Stimulated activated CD4-positive, alpha-beta T cell treated with anti-CD3 and anti-CD28 coated beads, Interleukin-12 subunit alpha, Interleukin-12 subunit beta, amount 100 ng/mL, for 24 hours (primary cell): ENCODE data around the gene AGPAT1.
"Not testable (repeated sequence)": the region's sequence is repeated elsewhere in the genome, so short reads cannot be mapped to it uniquely, and the experiment has no call there.

Experiments
- DNase-seq, 2 experiments: peaks; one replicate each; pipeline ENCODE4 v3.0.0-alpha.2; 2020; ENCODE audit warnings: low read depth in 2 of 2

AGPAT1 gene

DNA sequence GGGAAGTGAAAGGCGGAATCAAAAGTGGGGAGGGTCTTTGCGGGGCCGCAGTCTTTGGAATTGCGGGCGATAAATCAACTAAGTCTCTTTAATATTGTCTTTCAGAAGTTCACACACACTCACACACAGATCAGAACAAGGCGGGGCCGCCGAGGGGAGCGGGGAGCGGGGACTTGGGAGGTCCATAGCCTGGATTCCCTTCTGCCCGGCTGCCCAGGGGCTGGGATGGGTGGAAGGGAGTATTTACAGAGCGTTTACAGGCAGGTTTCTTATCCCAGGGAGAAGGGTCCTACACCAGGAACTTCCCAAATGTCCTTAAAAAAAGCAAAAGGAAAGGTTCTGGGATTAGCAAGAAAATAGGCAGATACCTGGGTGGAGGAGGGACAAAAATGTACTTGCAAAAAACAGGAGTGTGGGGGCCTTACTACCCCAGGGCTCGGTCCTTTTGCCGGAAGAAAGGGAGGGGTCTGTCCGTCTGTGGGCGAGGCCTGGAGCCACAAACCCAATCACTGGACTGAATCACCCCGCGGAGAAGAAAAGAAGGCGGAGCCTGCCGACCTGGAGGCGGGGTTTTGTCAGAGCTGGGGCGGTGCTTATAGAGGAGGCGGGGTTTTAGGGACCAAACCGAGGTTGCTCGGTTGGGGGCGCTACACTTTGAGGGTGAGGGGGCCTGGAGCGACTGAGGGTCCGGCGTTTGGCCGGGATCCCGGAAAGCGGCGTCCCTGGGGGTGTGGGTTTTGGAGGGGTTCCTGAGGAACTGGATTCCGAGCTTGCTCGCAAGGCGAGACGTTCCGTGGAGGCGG lies 27.4 kb downstream of the AGPAT1 start:
- peak; percentile 48 to 70 for DNase-seq

DNA sequence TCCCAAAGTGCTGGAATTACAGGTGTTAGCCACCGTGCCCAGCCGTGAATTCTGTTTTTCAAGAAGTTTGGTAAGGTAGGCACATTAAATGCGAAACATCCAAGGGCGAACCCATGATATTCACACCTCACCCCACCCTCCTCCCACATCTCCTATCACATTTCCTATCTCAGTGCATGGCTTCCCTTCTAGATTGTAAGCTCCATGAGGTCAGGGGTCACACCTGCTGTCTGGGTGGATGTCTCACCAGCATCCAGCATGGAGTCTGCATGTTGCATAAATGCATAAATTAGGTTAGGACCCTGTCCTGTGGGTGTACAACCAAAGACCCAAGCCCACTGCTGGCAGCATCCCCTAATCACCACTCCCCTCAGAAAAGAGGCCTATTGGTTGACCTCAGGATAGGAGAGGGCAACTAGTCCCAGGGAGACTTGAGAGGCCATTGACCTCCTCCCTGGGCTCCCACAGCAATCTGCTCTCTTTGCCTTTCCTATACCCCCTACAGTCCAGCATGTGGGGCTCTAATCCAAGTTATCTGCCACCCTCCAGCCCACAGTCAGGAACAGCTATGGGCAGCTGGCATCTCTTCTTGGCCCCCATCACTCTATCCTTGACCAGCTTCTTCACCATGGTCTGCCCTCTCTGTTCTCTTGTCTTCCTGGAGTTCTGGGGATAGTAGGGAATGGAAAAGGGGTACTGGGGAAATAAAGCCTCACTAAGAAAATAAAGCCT lies 28.3 kb downstream of the AGPAT1 start:
- no peak for DNase-seq

DNA sequence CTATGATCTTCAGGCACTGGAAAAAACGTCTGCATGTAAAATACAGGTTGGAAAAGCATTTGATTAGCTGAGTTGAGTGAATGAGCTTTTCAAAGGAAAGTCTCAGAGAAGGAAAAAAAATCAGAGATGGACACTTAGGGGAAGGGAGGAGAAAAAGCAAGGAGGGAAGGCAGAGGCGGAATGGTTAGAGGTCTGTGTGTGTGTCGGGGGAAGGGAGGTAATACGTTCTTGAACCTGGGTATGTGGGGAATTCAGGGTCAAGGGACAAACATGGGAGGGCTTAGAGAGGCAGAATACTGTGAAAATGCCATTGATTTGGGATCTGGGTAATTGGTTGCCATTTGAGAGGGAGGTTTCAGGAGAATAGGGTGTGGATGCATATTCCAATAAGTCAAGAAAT lies 29.2 kb downstream of the AGPAT1 start:
- no peak for DNase-seq

DNA sequence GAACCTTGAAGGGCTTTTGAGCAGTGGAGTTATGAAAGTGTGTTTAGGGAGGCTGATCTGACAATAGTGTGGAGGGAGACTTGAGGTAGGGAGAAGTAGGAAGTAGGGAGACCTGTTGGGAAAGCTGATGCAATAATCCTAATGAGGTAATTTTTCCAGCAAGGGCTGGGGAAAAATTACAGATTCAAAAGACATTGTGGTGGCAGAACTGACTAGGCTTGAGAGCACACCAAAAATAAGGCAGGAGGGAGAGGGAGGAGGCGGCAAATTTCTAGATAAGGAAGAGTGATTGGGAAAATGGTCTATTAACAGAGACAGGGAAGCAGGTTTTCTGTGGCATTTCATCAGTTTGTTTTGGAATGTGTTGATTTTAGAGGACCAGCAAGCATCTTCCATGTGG lies 29.6 kb downstream of the AGPAT1 start:
- DNase-seq = no peak

DNA sequence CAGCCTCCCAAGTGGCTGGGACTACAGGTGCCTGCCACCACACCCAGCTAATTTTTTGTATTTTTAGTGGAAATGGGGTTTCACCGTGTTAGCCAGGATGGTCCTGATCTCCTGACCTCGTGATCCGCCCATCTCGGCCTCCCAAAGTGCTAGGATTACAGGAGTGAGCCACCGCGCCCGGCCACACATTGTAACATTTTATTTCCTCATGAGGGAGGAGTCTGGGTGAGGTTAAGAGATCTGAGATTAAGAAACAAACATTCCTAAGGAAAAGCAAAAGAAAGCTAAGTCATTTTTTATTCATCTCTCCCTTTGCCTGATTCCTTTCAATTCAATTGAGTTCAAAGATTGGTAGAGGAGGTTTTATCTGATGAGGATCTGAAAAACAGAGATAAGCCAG lies 31.6 kb downstream of the AGPAT1 start:
- not testable (repeated sequence) for DNase-seq

DNA sequence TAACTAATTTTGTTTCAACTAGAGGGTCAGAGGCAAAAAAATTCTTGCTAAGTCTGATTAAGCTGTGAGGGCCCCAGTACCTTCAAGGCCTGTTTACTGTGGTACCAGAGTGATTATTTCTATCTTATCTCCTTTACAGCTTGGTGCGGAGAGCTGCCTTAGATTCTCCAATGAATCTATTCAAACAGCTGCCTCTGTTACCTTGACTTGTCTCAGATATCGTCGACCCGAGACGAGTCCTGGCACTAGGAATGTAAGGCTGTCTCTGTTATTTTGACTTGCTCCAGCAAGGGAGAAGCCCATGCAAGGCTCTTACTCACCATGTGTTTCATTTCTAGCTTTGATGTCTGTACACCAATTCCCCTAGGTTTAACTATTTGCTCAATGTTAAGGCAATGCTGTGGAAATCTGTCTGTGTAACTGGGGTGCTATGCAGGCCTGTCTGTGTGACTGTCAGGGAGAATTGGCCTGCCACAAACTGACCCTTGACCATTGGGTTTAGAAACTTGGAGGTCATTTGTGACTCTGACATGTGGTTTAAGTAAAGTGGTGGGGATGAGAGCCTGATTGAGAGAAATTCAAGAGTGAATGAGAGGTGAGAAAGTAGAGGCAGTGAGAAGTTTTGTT lies 35.4 kb downstream of the AGPAT1 start:
- no peak for DNase-seq

DNA sequence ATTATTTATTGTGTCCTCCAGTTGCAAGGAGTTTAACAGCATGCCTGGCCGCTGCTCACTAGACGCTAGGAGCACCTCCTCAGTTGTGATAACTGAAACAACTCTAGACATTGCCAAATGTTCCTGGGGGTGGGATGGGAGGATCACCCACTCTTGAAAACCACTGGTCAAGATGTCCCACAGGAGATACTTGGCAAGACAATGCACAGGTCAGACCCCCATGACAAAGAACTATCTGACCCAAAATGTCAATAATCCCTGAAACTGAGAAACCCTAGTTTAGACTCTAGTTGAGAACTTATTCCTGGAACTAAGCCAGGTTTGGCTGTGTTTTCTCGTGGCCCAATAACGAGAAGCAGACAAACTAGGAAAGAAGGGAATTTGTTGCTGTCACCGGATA lies 36.3 kb downstream of the AGPAT1 start:
- DNase-seq = no peak

DNA sequence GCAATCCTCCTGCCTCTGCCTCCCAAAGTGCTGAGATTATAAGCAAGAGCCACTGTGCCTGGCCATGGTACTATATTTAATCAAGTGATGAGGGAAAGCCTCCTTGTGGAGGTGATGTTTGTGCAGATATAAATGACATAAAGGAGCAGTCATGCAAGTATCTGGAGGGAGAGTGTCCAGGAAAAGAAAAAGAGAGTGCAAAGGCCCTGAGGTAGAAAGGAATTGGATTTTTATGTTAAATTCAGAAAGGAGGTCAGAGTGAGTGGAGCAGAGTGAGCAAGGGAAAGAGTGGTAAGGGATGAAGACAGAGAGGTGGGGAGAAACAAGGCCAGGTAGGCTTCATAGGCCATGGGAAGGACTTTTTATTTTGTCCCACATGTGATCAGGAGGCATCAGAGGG lies 38.4 kb downstream of the AGPAT1 start:
- no peak for DNase-seq

DNA sequence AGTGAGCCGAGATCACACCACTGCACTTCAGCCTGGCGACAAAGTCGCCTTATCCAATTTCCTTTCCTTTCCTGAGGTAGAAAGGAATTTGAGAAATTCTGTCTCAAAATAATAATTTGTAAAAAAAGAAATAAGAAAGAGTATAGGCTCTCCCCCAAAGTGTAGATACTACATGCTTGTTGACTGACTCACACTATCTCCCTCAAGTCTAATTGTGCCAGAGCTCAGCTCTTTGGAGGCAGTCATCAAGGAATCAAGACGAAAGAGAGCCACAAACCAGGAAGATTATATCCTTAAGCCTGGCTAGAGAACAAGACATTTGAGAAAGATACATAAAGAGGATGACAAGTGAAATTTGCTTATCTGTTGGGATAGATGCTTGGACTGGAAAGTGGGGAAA lies 42.1 kb downstream of the AGPAT1 start:
- no peak for DNase-seq

DNA sequence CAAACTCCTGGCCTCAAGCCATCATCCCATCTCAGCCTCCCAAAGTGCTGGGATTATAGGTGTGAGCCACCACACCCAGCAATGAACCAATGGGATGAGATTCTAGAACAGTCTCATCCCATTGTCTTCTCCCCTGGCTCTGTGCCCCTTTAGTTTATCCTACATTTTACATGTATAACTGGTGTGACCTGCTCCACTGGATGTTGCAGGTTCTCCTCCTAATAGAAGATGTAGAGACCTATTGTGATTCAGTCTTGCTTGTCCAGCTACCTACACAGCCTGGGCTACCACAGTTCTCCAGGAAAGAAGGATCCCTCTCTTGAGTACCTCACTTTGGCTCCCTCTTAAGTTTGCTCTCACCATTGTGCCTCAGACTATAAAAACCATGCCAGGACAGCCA lies 43.8 kb downstream of the AGPAT1 start:
- no peak for DNase-seq

DNA sequence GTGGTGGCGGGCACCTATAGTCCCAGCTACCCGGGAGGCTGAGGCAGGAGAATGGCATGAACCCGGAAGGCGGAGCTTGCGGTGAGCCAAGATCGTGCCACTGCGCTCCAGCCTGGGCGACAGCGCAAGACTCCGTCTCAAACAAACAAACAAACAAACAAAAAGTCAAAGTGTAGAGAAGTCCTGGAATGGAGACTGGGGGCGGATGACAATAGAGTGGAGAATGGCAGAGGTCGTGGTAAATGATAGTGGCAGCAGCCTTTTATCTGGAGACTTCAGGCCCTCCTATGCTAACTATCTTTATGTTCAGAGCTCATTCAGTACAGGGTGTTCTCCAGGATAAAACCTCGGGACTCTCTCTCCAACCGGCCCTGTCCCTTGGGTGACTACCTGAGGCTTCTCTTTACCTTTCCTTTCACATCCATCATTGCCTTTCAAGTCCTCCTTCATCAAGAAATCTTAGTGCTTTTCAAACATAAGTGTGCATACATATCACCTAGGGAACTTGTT lies 44.4 kb downstream of the AGPAT1 start:
- no peak for DNase-seq

DNA sequence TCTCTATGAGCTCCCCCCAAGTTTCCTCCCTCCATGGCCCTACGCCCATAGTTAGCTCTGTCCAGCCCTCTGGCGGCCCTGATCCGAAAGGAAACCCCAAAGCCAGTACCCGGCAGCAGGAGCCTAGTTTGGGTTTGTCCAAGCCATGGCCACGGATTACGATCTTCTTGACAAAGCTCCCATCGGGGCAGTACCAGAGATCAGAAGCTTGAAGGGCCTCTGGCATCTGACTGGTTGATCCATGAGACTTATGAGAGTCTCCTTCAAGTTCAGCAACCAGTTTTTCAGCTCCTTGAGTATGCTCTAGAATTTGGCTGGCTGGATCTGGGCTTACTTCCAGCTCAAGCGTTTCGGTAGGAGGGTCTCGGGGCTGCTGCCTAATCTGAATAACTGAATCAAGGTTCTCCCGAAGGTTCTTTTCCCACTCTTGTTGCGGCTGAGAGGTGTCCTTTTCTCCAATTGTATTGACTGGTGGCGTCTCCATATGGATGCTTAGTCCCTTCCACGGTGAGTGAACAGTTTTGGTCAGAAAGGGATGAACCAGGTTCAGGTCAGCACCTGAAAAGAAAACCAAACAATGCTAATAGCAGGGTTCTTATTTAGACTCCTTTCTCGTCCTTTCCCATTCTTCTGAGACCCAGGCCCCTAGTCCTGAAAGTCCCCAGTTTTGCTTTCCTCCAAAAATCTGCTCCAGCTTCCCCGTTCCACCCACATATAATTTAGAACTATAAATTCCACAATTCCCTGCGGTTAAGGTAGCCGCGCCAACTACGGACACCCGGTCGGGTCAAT lies 46.4 kb downstream of the AGPAT1 start:
- no peak for DNase-seq

DNA sequence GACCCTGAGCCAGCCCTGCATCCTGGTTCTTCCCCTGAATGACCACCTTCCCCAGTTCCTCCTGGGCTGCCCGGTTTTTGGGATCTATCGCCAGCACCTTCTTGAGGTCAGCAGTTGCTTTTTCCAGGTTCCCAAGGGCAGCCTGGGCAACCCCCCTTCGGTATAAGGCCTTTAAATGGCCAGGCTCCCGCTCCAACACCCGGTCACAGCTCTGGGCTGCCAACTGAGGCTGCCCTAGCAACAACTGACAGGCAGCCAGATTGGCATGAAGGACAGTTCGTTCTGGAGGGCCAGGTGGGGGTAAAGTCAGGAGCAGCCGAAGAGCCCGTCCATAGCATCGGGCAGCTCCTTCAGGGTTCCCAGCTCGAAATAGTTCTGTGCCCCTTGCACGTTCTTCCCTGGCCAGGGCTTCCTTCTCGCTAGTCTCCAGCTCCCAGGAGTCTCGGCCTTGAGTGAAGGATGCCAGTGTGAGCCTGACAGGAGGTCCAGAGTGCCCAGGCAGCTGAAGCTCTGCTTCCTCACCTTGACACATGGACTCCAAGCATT lies 47.1 kb downstream of the AGPAT1 start:
- no peak for DNase-seq

DNA sequence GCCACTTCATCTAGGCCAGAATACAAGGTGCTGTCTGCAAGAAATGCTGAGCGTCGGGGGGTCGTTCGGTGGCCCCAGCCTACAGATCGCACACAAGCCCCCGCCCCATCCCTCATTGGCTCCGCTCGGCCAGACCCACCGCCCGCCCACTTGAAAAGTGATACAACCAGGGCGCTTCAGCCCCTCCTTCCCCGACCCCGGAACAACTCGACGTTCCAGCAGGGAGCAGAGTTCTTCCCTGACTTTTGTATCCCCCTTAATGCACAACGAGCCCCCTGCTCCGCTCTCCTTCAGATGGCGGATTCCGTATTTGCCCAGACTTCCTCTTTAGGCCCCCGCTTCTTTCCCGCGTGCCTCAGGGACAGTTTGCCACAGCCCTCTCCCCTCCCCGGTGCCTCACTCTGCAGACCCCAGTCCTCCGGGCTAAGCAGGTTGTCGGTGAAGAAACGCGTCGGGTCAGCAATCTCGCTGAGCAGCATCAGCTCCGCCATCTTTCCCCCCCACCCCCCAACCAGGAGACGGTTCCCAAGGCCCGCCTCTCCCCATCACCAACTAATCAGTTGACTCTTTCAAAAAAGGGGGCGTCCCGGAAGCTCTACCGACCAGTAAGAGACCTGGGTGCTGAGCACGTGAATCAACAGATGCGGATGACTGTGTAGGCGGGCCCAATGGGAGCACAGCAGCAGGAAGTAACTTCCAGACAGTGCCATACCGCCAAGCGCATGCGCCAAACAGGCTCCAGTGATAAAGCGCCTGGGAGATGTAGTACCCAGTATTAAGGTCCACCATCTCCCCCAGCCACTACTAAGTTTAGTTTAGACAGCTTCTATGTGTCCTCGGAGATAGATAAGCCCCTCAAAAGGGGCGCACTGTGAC lies 47.9 kb downstream of the AGPAT1 start, which contains the start of gene ATF6B:
ATF6B (minus strand) TSS at position 530 of the 876 bp plus-strand sequence; CDS start at position 491, 39 bp downstream.
- DNase-seq = peak; percentile 93 to 95

DNA sequence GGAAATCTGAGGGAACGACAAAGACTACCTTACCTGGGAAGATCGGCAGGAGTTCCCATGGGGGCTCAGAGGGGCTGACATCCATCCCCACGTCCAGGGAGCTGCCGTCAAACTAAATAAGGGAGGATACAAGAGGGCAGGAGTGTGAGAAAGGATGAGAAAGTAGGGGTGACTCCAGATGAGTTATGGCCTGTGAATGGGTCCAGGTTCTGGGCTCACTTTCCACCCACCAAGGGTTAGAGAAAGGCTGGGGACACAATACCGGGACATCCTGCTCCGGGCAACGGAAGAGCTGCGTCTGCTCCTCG lies 48.5 kb downstream of the AGPAT1 start:
- DNase-seq = no peak

DNA sequence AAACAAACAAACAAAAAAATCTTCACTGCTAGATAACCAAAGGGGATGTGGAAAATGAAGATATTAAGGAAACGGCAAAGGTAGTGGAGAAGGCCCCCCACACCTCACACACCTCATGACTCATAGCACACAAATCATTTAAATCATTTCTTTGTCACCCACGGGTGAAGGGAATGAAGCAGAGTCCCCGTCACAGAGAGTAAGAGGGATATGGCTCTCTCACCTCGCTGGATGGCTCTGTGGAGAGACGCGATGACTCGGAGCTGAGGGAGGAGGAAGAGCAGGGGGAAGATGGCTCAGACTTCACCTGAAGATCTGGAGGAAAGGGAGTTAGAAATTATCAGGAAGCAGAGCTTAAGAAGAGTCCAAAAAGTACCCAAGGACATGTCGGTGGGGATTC lies 49.0 kb downstream of the AGPAT1 start:
- DNase-seq = no peak

DNA sequence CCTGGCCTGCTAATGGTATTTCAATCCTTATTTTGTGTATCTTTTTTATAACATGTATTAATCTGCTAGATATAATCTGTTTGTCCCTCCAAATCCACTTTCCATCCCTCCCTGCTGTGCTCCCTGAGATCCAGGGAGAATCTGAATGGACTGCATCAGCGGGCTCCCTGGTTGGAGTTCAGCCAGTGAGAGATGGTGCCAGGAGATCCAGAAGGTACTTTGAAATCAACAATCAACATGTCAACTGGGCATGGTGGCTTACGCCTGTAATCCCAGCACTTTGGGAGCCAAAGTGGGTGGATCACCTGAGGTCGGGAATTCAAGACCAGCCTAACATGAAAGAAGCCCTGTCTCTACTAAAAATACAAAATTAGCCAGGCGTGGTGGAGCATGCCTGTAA lies 52.2 kb downstream of the AGPAT1 start:
- DNase-seq = no peak

DNA sequence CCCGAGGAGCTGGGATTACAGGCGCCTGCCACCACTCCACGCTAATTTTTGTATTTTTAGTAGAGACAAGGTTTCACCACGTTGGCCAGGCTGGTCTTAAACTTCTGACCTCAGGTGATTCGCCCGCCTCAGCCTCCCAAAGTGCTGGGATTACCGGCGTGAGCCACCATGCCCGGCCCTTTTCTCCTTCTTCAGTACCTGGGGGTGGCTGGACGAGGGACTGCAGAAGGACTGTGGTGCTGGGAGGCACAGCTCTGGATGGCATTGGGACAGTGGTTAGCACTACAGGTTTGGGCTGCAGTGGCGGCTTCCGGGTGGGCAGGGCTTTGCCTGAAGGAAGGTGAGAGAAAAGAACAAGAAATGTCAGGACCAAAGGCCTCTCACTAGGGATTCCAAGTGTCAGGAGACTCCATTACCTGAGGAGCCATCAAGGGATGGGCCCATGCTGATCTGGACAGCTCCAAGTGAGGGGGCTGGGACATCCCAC lies 55.3 kb downstream of the AGPAT1 start:
- no peak for DNase-seq

DNA sequence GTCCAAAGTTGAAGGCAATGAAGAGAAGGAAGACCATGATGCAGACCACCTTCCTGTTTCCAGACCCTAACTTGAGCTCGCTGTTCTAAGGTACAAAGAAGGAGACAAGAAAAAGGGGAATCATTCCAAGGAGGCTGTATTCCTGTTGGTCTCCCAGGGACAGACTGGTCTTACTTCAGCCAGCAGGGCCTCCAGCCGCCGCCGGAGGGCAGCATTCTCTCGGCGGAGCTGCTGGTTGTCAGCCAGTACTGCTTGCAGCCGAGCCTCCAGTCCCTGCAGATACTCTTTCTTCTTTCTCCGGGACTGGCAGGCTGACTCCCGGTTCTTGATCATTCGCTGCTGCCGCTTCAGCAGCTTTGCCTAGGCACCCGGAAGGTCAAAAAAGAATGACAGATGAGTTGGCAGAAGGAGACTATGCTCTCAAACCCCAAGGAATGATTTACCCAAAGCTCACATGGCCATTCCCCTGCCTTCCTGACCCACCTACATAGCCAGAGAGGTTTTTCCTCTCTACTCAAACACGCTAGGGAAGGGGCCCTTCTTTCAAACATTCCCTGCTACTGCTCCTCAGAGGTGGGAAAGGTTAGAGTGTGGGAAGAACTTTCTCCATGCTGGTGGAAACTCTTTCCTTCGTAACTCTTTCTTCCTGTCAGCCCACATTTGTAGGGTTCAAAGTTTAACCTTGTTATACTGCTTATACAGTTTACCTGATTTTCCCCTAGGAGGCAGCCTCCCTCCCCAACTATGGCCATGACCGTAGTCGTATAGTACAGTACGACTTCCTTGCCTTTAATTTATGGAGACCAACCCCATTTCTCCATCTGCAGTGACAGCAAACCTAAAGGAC lies 56.9 kb downstream of the AGPAT1 start:
- DNase-seq = peak; percentile 41 to 57
